Measurements from ENCODE around the gene ANK3. TPM values are rescaled to one million over a fixed set of nuclear protein-coding genes. Genes with fewer than 3 reads are reported as not detected.

The ANK3 gene
- total RNA-seq, 2 donors from 2014 or later = 189 to 198 TPM

DNA sequence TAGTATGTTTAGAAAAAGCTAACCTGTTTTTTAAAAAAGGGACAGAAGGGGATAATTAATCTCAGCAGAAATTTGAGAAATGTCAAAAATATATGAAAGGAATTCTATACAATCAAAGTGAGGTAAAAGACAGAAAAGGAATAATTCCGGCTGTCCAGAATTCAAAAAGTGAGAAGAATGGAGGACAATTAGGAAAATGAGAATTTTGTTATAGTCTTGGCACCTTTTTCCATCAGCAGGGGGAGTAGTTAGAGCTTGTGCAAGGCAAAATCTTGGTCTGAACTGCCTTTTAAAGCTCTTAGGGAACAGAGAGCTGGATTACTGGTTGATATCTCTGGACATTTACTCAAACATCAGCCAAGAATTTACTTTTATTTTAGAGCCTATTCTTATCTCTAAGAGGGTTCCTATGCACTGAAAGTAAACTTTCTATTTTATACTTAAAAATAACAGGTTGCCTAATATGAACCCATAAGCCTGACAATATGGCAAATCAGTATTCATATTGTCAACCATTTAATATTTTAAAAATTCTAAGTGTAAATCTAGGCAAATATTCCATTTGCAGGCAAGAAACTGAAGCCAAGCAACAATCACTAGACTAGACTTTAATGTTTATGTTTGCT is 185.6 kb downstream of the ANK3 start:
- TF ChIP-seq, protein P1, sequence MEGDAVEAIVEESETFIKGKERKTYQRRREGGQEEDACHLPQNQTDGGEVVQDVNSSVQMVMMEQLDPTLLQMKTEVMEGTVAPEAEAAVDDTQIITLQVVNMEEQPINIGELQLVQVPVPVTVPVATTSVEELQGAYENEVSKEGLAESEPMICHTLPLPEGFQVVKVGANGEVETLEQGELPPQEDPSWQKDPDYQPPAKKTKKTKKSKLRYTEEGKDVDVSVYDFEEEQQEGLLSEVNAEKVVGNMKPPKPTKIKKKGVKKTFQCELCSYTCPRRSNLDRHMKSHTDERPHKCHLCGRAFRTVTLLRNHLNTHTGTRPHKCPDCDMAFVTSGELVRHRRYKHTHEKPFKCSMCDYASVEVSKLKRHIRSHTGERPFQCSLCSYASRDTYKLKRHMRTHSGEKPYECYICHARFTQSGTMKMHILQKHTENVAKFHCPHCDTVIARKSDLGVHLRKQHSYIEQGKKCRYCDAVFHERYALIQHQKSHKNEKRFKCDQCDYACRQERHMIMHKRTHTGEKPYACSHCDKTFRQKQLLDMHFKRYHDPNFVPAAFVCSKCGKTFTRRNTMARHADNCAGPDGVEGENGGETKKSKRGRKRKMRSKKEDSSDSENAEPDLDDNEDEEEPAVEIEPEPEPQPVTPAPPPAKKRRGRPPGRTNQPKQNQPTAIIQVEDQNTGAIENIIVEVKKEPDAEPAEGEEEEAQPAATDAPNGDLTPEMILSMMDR (IDR thresholded peaks at IDR 0.05) = peak in 1 of 2 donors; percentile 70
- peaks cover 38% of the 10 kb centered on the region for H3K36me3 ChIP-seq
- H3K27ac ChIP-seq = peak overlapping the region in 1 of 2 donors; percentile 1
- no peaks in the 10 kb centered on the region for H3K27me3 ChIP-seq
- DNase-seq (ENCODE audit: low spot score) = no peak
- no peak overlapping the region for H3K4me3 ChIP-seq
- peaks cover 0 to 11% of the 10 kb centered on the region in 2 donors for H3K4me1 ChIP-seq
- no peaks in the 10 kb centered on the region for H3K9me3 ChIP-seq

DNA sequence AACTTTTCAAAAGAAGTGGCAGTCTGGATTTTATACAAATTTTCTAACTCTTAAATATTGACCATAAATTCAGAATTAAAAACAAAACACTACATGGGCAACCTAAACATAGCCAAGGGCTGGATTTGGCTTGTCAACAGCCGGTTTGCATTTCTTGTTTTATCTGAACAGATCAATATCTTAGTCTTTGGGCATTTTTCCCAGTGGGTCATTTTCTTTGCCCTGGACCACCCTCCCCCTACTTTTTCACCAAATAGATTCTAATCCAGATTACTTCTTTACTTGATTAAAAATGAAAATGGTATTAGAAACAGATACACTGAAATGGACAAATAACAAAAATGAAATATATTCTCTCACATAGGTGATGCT is 189.0 kb downstream of the ANK3 start:
- peaks cover 0 to 11% of the 10 kb centered on the region in 2 donors for H3K4me1 ChIP-seq
- H3K36me3 ChIP-seq = peaks cover 56% of the 10 kb centered on the region
- no peak overlapping the region for H3K4me3 ChIP-seq
- no peaks in the 10 kb centered on the region for H3K27me3 ChIP-seq
- DNase-seq (ENCODE audit: low spot score) = no peak
- no peak overlapping the region for H3K27ac ChIP-seq
- no peaks in the 10 kb centered on the region for H3K9me3 ChIP-seq
- TF ChIP-seq, protein P1 (IDR thresholded peaks at IDR 0.05) = no peak

DNA sequence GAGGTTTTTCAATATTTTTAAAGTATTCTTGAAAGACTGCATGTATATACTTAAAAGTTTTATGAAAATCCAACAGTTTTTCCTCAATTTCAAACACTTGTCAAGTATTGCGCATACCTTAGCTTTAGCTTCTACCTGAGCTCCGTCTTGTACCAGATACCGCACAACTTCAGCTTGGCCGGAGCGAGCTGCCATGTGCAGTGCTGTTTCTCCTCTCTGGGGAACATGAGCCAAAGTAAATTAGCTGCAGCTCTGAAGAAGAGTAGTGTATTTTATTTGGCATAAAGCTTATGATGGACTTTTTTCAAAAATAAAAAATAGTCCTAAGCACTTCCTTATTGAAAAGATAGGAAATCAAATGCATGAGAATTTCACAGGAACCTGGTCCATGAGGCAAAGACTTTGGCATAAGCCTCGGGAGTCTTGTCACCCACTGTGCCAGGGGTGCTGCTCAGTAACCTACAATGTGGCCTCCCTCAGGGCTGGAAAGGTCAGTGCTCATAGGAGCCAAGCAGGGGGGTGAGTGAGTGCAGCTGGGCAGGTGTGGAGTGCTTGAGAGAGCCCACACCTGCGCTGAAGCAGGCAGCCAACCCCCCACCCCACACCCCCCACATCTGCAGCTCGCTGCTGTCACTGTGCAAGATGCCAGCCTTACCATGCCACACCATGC is 189.5 kb downstream of the ANK3 start:
- DNase-seq (ENCODE audit: low spot score) = no peak
- no peaks in the 10 kb centered on the region for H3K9me3 ChIP-seq
- no peak overlapping the region for H3K27ac ChIP-seq
- H3K4me3 ChIP-seq = no peak overlapping the region
- TF ChIP-seq, protein P1 (IDR thresholded peaks at IDR 0.05) = no peak
- peaks cover 54% of the 10 kb centered on the region for H3K36me3 ChIP-seq
- no peaks in the 10 kb centered on the region for H3K27me3 ChIP-seq
- peaks cover 0 to 11% of the 10 kb centered on the region in 2 donors for H3K4me1 ChIP-seq

DNA sequence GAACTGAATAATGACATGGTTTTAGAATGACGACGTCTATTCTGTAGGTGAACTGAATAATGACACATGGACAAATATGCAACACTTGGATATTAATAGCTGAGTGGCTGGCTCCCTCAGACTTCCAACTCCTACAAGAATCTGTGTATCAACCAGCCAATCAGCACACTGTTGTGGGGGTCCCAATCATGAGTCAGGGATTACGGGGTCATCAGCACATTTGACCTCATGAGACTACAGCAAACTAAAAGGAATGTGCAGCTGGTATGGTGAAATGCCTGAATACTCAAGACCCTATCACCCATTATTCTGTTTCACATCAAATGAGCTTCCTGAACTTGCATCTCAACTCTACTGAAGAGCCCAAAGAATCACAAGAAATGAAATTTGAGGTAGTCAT is 192.5 kb downstream of the ANK3 start:
- peaks cover 43% of the 10 kb centered on the region for H3K36me3 ChIP-seq
- no peaks in the 10 kb centered on the region for H3K9me3 ChIP-seq
- DNase-seq (ENCODE audit: low spot score) = no peak
- peaks cover 0 to 6% of the 10 kb centered on the region in 2 donors for H3K4me1 ChIP-seq
- TF ChIP-seq, protein P1 (IDR thresholded peaks at IDR 0.05) = no peak
- no peak overlapping the region for H3K27ac ChIP-seq
- no peak overlapping the region for H3K4me3 ChIP-seq
- no peaks in the 10 kb centered on the region for H3K27me3 ChIP-seq

DNA sequence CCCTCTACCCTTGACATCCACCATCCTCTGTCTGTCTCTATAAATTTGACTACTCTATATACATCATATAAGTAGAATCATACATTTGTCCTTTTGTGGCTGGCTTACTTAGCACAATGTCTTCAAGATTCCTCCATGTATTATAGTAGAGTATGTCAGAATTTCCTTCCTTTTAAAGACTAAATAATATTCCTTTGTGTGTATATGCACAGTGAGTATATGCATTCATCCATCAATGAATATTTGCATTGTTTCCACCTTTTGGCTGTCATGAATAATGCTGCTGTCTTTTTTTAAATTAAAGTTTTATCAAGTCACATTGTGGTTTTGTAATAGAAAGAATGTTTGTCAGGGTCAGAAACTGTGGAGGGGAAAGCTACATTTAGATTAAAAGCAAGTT is 195.3 kb downstream of the ANK3 start:
- no peak for DNase-seq (ENCODE audit: low spot score)
- peaks cover 36% of the 10 kb centered on the region for H3K36me3 ChIP-seq
- no peaks in the 10 kb centered on the region for H3K9me3 ChIP-seq
- TF ChIP-seq, protein P1 (IDR thresholded peaks at IDR 0.05) = no peak
- H3K27me3 ChIP-seq = no peaks in the 10 kb centered on the region
- no peak overlapping the region for H3K4me3 ChIP-seq
- no peaks in the 10 kb centered on the region for H3K4me1 ChIP-seq
- H3K27ac ChIP-seq = no peak overlapping the region
